ENCODE results near the gene JHY.

Gene JHY

DNA sequence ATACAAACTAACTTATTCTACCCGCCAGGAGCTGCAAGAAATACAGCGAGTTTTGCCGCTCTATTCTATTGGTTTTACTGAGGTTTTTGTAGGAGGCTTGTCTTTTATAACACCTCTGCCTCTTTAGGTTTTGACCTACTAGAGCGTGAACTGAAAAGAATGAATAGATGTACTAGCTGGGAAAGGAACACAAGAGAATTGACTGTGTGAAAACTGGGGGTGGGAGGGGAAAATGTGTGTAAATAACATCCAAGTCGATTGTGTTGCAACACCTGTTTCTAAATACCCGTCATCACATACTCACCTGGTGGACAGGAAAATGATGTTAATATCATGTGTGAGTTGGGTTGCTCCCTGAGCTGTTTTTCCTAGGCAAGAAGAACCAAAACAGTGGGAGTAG is 12.9 kb upstream of the JHY start:
- in situ Hi-C loops (cut with MboI; ENCODE audit: low sequenced_read_pairs): no loop called here

DNA sequence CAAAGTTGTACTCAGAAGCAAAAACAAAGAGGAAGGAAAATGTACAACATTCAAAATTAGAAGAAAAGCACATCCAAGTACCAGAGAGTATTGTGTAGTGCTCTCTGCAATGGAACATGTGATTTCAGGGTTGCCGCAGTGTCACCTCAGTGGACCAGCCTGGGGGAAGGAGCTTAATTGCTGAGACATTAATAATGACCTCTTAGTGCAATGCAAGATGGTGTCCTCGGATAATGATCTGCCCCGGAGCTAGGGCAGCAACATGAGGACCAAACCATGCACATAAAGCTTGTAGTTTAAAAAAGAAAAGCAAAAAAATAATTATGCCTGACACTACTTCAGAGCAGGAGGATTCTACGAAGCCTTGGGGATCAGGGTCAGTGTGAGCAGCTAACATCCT is 11.3 kb upstream of the JHY start:
- in situ Hi-C loops (cut with MboI; ENCODE audit: low sequenced_read_pairs): no loop called here

DNA sequence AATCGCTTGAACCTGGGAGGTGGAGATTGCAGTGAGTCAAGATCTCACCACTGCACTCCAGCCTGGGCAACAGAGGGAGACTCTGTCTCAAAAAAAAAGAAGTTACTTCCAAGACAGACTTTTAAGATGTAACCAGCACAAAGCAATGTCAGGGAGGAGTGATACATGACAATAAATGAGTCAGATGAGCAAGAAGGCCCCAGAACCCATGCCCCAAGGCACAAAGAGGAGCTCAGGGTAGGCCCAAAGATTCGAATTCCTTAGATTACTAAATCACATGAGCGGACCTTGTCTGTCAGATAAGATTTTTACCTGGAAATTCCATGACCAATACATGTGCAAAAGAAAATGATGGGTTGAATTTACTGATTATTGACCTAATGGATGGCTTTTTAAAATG is 10.5 kb upstream of the JHY start:
- in situ Hi-C loops (cut with MboI; ENCODE audit: low sequenced_read_pairs): no loop called here

GRCh38 chr11:122874991-122875390 is 7.6 kb upstream of the JHY start:
- in situ Hi-C loops (cut with MboI; ENCODE audit: low sequenced_read_pairs): no loop called here

- in situ Hi-C loops (cut with MboI; ENCODE audit: low sequenced_read_pairs): no loop called here
Observed at GRCh38 chr11:122877732-122878131, 4.8 kb upstream of the JHY start.

DNA sequence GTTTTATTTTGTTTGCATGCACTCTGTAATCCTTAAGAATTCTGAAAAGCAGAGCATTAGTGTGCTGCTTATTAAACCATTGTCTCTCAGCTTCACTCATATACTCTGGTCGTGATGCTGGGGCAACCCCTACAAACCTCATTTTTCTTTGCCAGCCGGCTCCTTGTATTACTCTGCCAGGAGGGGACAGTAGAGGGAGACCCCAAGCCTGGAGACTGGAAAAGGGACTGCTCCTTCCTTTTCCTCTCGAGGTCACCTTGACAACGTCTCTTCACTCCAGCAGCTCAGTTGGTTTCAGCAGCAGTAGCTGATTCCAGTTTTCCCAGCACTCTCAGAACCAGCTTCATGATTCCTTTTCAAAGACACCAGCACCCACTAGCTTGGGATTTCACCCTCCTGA is 2.8 kb upstream of the JHY start:
- in situ Hi-C loops (cut with MboI; ENCODE audit: low sequenced_read_pairs): no loop called here

GRCh38 chr11:122882857-122883645 is 492 bp downstream of the JHY start:
- in situ Hi-C loops (cut with MboI; ENCODE audit: low sequenced_read_pairs): no loop called here

DNA sequence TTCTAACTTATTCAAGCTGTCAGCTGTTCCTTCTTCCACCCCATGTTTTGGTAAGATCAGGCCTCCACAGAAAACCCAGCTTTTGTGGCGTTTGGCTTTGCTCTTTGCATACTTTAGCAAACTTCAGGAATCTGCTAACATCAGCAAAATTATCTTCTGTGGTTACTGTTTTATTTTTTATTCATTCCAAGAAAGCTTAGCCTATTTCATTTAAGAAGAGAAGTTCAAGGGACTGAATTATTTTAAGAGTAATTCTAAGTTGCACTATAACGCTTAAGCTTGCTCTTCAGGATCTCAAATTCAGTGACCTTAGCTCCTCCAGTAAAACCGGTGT is 1.1 kb downstream of the JHY start:
- in situ Hi-C loops (cut with MboI; ENCODE audit: low sequenced_read_pairs): no loop called here

DNA sequence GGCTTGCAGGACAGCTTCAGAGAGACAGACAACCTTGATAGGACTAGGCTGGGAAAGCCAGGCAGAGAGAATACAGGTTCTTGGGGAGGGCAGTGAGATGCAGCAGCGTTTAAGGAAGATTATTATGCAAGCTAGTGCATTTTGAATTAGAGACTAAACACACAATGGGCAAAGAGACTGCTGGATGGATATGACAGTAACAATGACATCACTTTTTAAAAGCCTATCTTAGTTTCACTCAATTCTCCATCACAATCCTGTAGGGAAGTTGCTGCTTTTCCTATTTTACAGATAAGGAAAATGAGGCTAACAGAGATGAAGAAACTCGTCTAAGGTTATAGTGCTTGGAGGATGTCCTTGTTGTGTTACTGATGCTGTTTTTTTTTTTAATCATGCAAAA is 5.6 kb downstream of the JHY start:
- in situ Hi-C loops (cut with MboI; ENCODE audit: low sequenced_read_pairs): no loop called here

GRCh38 chr11:122893131-122893530 is 10.6 kb downstream of the JHY start:
- in situ Hi-C loops (cut with MboI; ENCODE audit: low sequenced_read_pairs): no loop called here

- in situ Hi-C loops (cut with MboI; ENCODE audit: low sequenced_read_pairs): no loop called here
Observed at GRCh38 chr11:122895563-122895962, 13.0 kb downstream of the JHY start.

DNA sequence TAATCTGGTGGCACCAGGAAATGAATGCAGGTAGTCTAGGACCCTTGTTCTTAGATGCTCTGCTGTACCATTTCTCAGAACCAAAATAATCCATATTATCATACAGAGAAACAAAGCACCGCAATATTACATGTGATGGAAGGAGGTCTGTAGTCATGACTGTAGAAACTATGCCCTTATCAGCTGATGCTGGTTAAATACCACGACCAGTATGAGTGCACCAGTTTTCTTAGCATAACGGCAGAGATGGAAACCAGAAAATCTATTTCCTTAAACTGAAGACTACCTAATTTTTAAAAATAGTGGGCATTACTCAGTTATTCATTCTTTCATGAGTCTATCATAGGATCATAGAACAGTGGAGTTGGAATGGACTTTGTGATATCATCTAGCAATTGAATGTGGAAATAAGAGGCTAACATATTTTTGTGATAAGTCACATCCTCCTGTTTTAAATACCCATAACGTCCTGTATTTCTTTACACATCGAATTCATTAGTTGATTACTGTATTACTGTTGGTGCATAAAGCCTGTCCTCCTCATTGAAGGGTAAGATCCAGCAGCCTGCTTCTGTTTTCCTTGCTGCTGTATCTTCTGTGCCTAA is 15.1 kb downstream of the JHY start:
- in situ Hi-C loops (cut with MboI; ENCODE audit: low sequenced_read_pairs): no loop called here

DNA sequence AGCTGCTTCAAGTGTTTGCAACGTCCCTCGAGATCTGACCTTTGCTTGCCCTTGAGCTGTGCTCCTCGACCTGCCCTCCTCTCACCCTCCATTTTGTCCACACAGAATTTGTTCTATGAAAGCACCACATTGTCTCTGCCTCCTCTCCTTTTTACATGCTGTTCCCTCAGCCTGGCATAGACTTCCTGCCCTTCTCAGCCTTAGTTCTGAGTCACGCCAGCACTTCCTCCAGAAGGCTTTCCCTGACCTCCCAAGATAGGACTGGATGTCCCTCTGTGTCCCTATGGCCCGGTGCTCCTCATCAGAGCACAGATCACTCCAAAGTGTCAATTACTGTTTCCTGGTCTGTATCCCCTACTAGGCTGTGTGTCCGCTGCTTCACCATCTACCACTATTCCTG is 16.2 kb downstream of the JHY start:
- in situ Hi-C loops (cut with MboI; ENCODE audit: low sequenced_read_pairs): no loop called here

GRCh38 chr11:122900587-122901202 is 18.1 kb downstream of the JHY start:
- in situ Hi-C loops (cut with MboI; ENCODE audit: low sequenced_read_pairs): no loop called here

DNA sequence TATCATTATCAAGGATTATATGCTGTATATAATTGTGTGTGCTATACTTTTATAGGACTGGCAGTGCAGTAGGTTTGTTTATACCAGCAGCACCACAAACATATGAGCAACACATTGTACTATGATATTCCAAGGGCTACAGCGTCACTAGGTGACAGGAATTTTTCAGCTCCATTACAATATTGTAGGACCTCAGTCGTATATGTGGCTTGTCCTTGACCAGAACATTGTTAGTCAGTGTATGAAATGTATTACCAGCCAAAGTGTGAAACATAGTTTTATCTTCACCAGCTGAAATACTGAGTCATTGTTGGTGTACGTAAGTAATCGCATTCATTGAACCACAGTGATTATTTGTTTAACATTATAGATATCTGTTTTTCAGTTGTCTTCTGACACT is 20.4 kb downstream of the JHY start:
- in situ Hi-C loops (cut with MboI; ENCODE audit: low sequenced_read_pairs): no loop called here

GRCh38 chr11:122910775-122911174 is 28.2 kb downstream of the JHY start:
- in situ Hi-C loops (cut with MboI; ENCODE audit: low sequenced_read_pairs): no loop called here

DNA sequence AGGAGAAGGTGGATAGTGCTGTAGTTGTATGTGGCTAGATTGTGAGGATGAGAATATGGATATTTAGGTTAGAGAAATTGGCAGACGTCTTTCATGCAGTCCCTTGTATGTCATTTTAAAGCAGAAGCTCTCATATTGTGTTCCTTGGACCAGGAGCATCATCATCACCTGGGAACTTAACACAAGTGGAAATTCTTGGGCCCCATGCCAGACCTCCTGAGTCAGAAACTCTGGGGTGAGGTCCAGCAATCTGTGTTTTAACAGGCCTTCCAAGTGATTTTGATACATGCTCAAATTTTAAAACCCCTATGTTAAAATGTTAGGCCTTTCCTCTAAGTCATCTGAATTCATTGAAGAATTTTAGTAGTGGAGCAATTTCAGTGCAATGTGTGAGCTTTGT is 34.8 kb downstream of the JHY start:
- in situ Hi-C loops (cut with MboI; ENCODE audit: low sequenced_read_pairs): no loop called here

DNA sequence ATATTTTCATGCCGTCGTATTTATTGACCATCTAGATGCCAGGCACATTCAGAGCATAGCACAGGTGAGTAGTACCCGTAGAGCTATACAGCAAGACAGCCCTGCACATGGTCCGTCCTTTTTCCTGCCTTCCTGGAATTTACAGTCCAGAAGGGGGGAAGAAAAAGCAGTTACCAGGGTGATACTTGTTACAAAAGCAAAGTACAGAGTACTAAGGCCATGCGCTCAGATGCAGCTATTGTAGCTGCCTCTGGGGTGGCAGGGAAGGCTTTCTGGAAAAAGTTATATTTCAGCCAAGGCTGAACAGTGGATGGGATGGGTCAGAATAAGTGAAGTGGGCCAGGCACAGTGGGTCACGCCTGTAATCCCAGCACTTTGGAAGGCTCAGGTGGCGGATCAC is 36.2 kb downstream of the JHY start:
- in situ Hi-C loops (cut with MboI; ENCODE audit: low sequenced_read_pairs): no loop called here

DNA sequence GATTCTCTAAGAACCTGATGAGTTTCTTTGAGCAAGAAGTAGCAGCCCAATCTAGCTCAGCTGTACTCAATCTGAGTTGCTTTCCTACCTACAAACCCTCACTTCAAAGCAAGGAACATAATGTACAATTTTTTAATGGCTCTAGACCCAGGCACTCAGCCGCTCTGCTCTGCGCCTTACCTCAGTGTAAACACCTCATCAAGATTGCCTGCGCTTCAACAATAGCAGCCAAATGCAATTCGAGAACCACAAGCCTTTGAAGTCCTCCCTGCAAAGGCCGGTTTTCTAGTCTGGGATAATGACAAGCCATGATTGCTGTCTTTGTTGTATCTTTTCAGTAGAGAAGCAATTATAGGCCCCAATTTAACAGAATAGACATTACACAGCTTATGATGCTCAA is 38.0 kb downstream of the JHY start:
- in situ Hi-C loops (cut with MboI; ENCODE audit: low sequenced_read_pairs): no loop called here

DNA sequence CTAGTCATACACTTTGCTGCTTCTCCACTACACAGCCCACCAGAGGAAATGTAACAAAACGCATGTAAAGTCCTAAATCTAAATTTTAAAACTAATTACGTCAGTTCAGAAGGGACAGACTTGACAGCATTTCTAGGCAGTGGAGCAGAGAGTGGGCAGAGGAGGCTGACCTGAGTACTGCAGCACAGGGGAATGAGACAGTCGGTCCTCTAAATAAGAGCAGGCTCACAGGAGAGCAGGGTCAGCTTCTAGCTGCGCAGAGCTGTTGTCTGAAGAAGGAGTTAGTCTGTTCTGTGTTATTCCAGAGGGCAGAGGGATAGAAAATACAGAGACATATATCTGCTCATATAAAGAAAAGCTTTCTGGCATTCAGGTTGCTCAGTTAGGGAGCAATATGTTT is 40.3 kb downstream of the JHY start:
- in situ Hi-C loops (cut with MboI; ENCODE audit: low sequenced_read_pairs): no loop called here

GRCh38 chr11:122923302-122923701 is 40.7 kb downstream of the JHY start:
- in situ Hi-C loops (cut with MboI; ENCODE audit: low sequenced_read_pairs): no loop called here

- in situ Hi-C loops (cut with MboI; ENCODE audit: low sequenced_read_pairs): no loop called here
Observed at GRCh38 chr11:122931510-122931909, 49.0 kb downstream of the JHY start.

DNA sequence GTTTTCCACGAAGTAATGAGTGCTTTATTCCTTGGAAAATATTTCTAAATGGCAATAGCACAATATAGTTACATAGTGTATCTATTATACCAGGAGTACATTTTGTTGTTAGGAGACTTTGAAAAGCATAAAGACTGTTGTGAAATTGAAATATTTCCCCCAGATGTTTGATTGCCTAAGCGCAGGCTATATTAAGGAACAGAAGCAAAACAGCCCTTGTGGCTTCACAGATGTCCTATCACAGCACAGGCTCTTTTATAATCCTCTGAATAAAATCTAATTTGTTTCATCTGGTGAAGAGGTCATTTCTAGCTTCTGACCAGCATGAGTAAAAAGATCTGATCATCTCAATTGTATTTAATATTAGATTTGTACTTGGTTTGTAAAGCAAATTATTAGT is 50.9 kb downstream of the JHY start:
- in situ Hi-C loops (cut with MboI; ENCODE audit: low sequenced_read_pairs): no loop called here

Measured in HL-60/S4 treated with phorbol 12-myristate 13-acetate at 8.2 ng/mL for 4 days and 3 days (cell line).